Measurements from ENCODE around the gene WDR70. TPM values are rescaled to one million over a fixed set of nuclear protein-coding genes. Genes with fewer than 3 reads are reported as not detected.

WDR70 gene
- total and polyA plus RNA-seq, 2 of the 8 experiments (the other 6 are each of a cell fraction or from before 2014, with no cell fraction given) = 10.6 to 37.4 TPM

GRCh38 chr5:37495668-37496347, 116.7 kb downstream of the WDR70 start:
- H3K4me3 ChIP-seq (ENCODE audit: extremely low read depth in 1 of 4, insufficient read depth in 2 of 4, low read depth in 3 of 4, low read length in 4 of 4) = no peak overlapping the region
- H3K79me2 ChIP-seq (ENCODE audit: control insufficient read depth in 1 of 2, insufficient read depth in 2 of 2, low read length in 2 of 2) = no peaks in the 10 kb centered on the region
- no peak overlapping the region for H2BK5ac ChIP-seq (ENCODE audit: low read depth, low read length)
- H3K36me3 ChIP-seq (ENCODE audit: control insufficient read depth in 2 of 4, insufficient read depth in 4 of 4, low read length in 3 of 4) = no peaks in the 10 kb centered on the region
- H2BK120ac ChIP-seq (replicated peaks; ENCODE audit: low read depth, low read length) = no peak overlapping the region
- no peaks in the 10 kb centered on the region for H3K27me3 ChIP-seq (replicated peaks in 1 of 4; ENCODE audit: control insufficient read depth in 3 of 4, extremely low read depth in 1 of 4, insufficient read depth in 3 of 4, low read length in 3 of 4)
- no peak overlapping the region for H2BK15ac ChIP-seq (ENCODE audit: low read length)
- no peak overlapping the region for H3K14ac ChIP-seq (ENCODE audit: insufficient read length)
- no peak overlapping the region for H3K18ac ChIP-seq (ENCODE audit: extremely low read depth, low read length)
- no peaks in the 10 kb centered on the region for H3K4me1 ChIP-seq (replicated peaks in 1 of 4; ENCODE audit: control insufficient read depth in 3 of 4, insufficient read depth in 4 of 4, low read length in 3 of 4)
- no peak overlapping the region for H4K91ac ChIP-seq (replicated peaks; ENCODE audit: insufficient read length, low read length)
- no peak overlapping the region for H2BK20ac ChIP-seq (ENCODE audit: low read length)
- H2AK5ac ChIP-seq (ENCODE audit: low read depth, low read length) = no peak overlapping the region
- H3K23ac ChIP-seq (ENCODE audit: insufficient read length) = no peak overlapping the region
- H4K8ac ChIP-seq (ENCODE audit: extremely low read depth, insufficient read depth, low read length) = no peak overlapping the region
- H3K4ac ChIP-seq (replicated peaks; ENCODE audit: insufficient read length, low read depth, low read length) = no peak overlapping the region
- POLR2A ChIA-PET (ENCODE audit: partially characterized antibody) = no interaction called here
- no peak overlapping the region for H3K56ac ChIP-seq (replicated peaks; ENCODE audit: insufficient read length, low read depth, low read length)
- no peak overlapping the region for H3K9ac ChIP-seq (replicated peaks in 1 of 4; ENCODE audit: extremely low read depth in 1 of 4, low read depth in 3 of 4, low read length in 3 of 4)
- no peak overlapping the region for H3K4me2 ChIP-seq (ENCODE audit: insufficient read depth in 1 of 2, low read depth in 2 of 2, low read length in 2 of 2)
- no peaks in the 10 kb centered on the region; the same call in 1 of the 2 replicates for H3K23me2 ChIP-seq (ENCODE audit: low read depth, low read length)
- no peaks in the 10 kb centered on the region for H3K79me1 ChIP-seq (ENCODE audit: low read depth, low read length)
- WGBS, 2 experiments (ENCODE audit: extremely low coverage in 1 of 2, insufficient coverage in 1 of 2, insufficient read length in 1 of 2, insufficient replicate concordance in 2 of 2, low coverage in 1 of 2, low lambda C conversion rate in 2 of 2, missing lambda C conversion rate in 1 of 2) = 92% methylated on average over 3 of the region's 3 CpGs; no CpG with 5 or more reads in 1 of the 2 experiments
- no peaks in the 10 kb centered on the region for H3K9me3 ChIP-seq (ENCODE audit: insufficient read depth in 2 of 2, low read depth in 1 of 2, low read length in 1 of 2)
- no peak overlapping the region for H2BK12ac ChIP-seq (ENCODE audit: low read depth, low read length)
- FAIRE-seq (no peak), DNase-seq (ENCODE audit: low read depth in 1 of 2, low spot score in 2 of 2) (no peak)
- H4K5ac ChIP-seq (ENCODE audit: insufficient read length, low read depth, low read length) = no peak overlapping the region
- H3K27ac ChIP-seq (ENCODE audit: low read depth, low read length) = no peak overlapping the region
- CTCF ChIA-PET (ENCODE audit: partially characterized antibody) = interaction anchor here (0.6 to 1.2 kb wide), 2 partner anchors 12 to 274 kb away, joined by 3 read pairs; no protein-coding TSS in a partner anchor
- H2AFZ ChIP-seq (ENCODE audit: low read length) = no peak overlapping the region
- H4K20me1 ChIP-seq (replicated peaks in 1 of 2; ENCODE audit: control insufficient read depth in 1 of 2, insufficient read depth in 2 of 2, low read length in 2 of 2) = no peaks in the 10 kb centered on the region
- no peak for TF ChIP-seq PHF8 (conservative IDR thresholded peaks at IDR 0.05; ENCODE audit: low read depth, low read length)
- TF ChIP-seq YY1 (IDR thresholded peaks at IDR 0.05; ENCODE audit: low read depth, low read length) = no peak
- TF ChIP-seq SIX5 (IDR thresholded peaks at IDR 0.05; ENCODE audit: low read depth, low read length) = no peak
- no peak for TF ChIP-seq HDAC6 (IDR thresholded peaks at IDR 0.05; ENCODE audit: low read depth, low read length)
- TF ChIP-seq TCF12 (IDR thresholded peaks at IDR 0.05; ENCODE audit: low read depth, low read length) = no peak
- no peak for TF ChIP-seq TAF1 (IDR thresholded peaks at IDR 0.05; ENCODE audit: low read depth, low read length)
- no peak for TF ChIP-seq POLR2A (IDR thresholded peaks at IDR 0.05; ENCODE audit: control extremely low read depth in 1 of 2, low read depth in 2 of 2, low read length in 2 of 2)
- no peak for TF ChIP-seq SP4 (IDR thresholded peaks at IDR 0.05; ENCODE audit: low read length)
- no peak for TF ChIP-seq EZH2 (IDR thresholded peaks at IDR 0.05; ENCODE audit: low read depth, low read length, severe bottlenecking)
